Measurements from ENCODE around the gene CXorf49B. TPM values are rescaled to one million over a fixed set of nuclear protein-coding genes. Genes with fewer than 3 reads are reported as not detected.
"Not testable (repeated sequence)": the region's sequence is repeated elsewhere in the genome, so short reads cannot be mapped to it uniquely, and the experiment has no call there.

Gene CXorf49B
- total RNA-seq, 1 experiment from 2014 or later: not detected

DNA sequence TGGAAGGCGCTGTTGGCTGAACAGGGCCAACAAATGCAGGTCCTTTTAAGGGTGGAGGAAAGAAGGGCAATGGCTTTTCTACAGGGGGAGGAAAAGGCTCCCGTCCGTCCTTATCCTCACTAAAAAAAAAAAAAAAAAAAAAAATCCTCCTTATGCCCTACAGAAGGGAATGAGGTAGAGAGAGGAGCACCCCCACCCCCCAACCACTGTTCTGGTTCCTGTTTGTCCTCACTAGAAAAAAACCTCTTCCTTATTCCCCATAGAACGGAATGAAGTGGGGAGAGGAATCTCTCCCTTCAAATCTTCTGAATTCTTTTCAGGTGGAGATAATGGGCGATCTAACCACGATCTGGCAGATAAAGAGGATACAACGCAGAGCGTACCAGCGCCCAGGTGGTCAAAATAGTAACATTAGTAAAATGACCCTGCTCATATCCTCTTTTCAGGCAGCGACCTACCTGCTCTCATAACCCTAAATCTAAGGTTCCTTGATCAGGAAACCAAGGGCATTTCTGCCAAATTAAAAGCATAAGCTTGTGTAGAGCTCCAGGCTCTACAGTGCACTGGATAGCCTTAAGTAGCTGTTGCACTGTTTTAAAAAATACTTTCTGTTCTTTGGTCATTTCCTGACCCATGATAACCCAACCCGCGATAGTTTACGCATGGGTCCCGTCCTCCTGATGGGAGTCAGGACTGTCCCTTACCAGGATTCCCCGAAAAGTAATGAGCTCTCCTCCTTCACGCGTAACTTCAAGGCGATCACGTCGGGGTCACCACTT is 20.6 kb downstream of the CXorf49B start:
- H3K36me3 ChIP-seq (replicated peaks; ENCODE audit: control insufficient read depth, insufficient read depth, low read length); H3K27me3 ChIP-seq (ENCODE audit: control insufficient read depth, insufficient read depth, low read length); DNase-seq; H3K4me3 ChIP-seq (ENCODE audit: insufficient read depth, low read depth, low read length): not testable (repeated sequence)

DNA sequence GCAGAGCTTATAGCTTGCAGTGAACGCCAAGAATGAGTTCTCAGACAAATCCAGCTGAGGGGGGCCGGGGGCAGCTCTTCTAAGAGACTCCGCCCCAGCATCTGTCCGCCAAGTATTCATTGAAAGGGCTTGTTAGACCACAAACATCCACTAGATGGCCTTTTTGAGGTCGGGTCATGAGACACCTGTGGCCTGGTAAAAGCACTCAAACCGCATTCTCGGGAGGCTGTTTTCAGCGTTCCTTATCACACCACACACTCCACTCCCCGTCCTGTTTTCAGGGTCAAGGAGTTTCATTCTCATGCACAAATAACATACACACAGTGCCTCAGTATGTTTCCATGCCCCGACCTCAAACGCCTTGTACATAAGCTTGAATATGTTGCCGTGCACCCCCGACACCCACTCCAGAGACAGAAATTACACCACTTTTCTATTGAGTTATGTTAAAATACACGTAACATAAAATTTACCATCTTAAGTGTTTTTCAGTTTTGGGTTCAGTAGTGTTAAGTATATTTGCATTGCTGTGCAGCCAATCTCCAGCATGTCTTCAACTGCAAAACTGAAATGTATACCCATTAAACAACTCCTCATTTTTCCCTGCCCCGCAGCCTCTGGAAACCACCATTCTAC is 21.3 kb downstream of the CXorf49B start:
- not testable (repeated sequence) for H3K27me3 ChIP-seq (ENCODE audit: control insufficient read depth, insufficient read depth, low read length); DNase-seq; H3K36me3 ChIP-seq (replicated peaks; ENCODE audit: control insufficient read depth, insufficient read depth, low read length); H3K4me3 ChIP-seq (ENCODE audit: insufficient read depth, low read depth, low read length)

DNA sequence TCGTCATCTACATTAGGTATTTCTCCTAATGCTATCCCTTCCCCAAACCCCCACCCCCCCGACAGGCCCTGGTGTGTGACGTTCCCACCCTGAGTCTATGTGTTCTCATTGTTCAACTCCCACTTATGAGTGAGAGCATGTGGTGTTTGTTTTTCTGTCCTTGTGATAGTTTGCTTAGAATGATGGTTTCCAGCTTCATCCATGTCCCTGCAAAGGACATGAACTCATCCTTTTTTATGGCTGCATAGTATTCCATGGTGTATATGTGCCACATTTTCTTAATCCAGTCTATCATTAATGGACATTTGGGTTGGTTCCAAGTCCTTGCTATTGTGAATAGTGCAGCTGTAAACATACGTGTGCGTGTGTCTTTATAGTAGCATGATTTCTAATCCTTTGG is 43.3 kb downstream of the CXorf49B start:
- not testable (repeated sequence) for H3K4me3 ChIP-seq (ENCODE audit: insufficient read depth, low read depth, low read length); H3K36me3 ChIP-seq (replicated peaks; ENCODE audit: control insufficient read depth, insufficient read depth, low read length); H3K27me3 ChIP-seq (ENCODE audit: control insufficient read depth, insufficient read depth, low read length); DNase-seq

DNA sequence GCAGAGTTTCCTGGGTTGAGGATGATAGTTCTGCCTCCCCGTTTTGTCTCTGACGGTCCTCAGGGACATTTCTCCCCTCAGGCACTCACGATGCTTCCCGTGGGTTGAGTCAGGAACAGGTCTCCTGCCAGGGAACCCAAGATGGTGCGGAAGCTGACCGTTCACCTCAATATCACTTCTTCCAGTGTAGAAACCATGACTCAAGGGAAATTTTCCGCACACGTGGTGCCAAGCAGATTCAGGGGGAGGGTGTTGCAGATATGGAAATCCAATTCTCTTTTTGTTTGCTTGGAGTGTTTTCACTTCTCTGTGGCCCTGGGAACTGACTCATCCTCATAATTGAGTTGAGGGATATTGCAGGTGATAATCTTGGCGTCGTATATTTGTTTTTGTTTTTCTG is 46.7 kb downstream of the CXorf49B start:
- Histone ChIP-seq H3K27me3 (ENCODE audit: control insufficient read depth, insufficient read depth, low read length) (no peaks in the 10 kb centered on the region), H3K4me3 (ENCODE audit: insufficient read depth, low read depth, low read length) (no peak overlapping the region), H3K36me3 (replicated peaks; ENCODE audit: control insufficient read depth, insufficient read depth, low read length) (no peaks in the 10 kb centered on the region)
- DNase-seq: no peak

DNA sequence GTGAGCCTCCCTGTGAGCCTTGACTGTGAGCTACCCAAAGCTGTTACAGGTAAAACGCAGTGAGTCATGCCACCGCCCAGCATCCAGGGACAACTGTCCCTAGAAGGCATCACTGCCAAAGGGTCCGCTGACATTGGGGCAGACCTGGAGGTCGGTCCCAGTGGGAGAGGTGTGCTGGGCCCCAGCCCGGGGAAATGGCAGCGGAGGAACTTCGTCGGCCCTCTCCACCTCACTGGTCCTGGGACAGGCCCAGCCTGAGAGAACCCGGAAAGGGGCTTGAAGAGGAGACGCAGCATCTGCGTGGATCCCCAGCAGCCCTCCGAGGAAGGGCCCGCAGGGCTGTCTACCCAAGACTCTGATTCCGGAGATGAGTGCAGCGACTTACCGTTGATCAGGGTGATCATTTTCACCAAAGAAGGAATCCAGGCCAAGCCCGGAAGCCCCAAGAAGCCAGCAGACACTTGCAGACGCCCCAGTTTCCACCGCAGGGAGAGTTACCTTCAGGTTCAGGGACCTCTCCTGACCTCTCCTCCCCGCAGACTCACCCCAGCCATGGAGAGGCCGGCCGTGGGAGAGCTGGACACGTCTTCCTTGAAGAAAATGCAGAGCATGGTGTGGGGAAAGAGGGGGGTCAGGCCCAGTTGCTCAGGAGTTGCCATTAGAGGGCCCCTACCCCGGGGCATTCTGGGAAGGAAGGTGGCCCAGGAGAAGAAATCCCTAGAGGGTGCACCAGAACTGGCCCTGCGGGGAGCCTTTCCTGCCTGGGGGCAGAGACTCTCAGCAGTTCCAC is 51.2 kb downstream of the CXorf49B start:
- Histone ChIP-seq H3K27me3 (ENCODE audit: control insufficient read depth, insufficient read depth, low read length) (no peaks in the 10 kb centered on the region), H3K36me3 (replicated peaks; ENCODE audit: control insufficient read depth, insufficient read depth, low read length) (no peaks in the 10 kb centered on the region), H3K4me3 (ENCODE audit: insufficient read depth, low read depth, low read length) (no peak overlapping the region)
- no peak for DNase-seq

DNA sequence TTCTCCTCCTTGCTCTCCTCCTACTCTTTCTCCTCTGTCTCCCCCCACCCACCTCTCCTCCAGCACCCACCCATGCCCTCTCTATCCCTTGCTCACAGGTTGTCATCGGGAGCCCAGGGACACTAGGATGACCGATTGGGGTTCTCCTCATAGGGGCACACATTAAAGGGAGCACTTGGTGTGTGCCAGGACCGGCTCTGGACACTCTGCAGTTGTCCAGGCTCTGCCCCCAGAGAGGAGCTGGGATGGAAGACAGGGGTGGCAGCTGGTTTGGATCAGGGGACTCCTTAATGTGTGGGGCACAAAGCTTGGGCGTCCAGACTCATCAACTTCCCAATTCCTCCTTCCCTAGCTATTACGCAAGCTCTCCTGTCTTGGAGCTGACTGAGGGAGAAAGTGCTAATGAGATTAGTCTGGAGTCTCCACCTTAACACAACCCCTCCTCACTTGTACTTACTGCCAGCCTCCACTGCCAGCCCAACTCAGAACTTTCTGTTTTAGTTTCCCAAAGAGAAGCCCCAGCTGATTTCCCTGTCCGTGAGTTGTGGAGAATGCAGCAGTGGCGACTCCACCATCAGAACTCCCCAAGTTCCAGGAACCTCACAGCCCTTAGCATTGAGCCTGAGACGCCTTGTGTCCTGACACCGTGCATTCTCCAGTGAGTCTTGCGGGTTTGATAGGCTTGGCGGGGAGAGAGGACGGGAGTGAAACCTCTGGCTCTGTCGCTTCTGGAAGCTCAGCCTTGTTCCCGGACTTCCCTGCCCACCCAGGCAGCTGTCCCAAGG is 52.2 kb downstream of the CXorf49B start:
- Histone ChIP-seq H3K27me3 (ENCODE audit: control insufficient read depth, insufficient read depth, low read length) (no peaks in the 10 kb centered on the region), H3K36me3 (replicated peaks; ENCODE audit: control insufficient read depth, insufficient read depth, low read length) (no peaks in the 10 kb centered on the region)

DNA sequence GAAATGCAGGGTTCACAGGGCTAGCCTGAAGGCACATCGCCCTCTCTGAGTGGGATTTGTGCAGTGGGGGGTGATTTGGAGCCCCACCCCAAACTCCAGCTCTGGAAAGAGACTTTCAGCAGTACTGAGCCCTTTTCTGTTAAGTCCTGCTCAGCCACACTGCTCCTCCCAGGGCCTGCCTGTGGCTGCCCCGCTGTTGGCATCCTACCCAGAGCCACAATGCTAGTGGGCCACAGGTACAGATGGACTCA is 52.7 kb downstream of the CXorf49B start:
- DNase-seq: no peak
- H3K36me3 ChIP-seq (replicated peaks; ENCODE audit: control insufficient read depth, insufficient read depth, low read length): no peaks in the 10 kb centered on the region
- no peak overlapping the region for H3K4me3 ChIP-seq (ENCODE audit: insufficient read depth, low read depth, low read length)
- H3K27me3 ChIP-seq (ENCODE audit: control insufficient read depth, insufficient read depth, low read length): no peaks in the 10 kb centered on the region

More for the DNA sequence above, 52.2 kb downstream of the CXorf49B start:
- H3K4me3 ChIP-seq (ENCODE audit: insufficient read depth, low read depth, low read length): no peak overlapping the region
- DNase-seq: no peak

Other genes starting within 250 kb of the CXorf49B start
- gene OGT, start 230.2 kb upstream of the CXorf49B start, total RNA-seq (2014; rRNA removed; shearing (Covaris generic)): 74.9 and 88.1 TPM in 2 replicates
- gene GCNA, start 184.9 kb upstream of the CXorf49B start, total RNA-seq (2014; rRNA removed; shearing (Covaris generic)): 0.55 and 1.1 TPM in 2 replicates
- not detected in 2 replicates for gene CXCR3, start 144.8 kb upstream of the CXorf49B start, total RNA-seq (2014; rRNA removed; shearing (Covaris generic))
- gene CXorf49, start 45.1 kb upstream of the CXorf49B start, total RNA-seq (2014; rRNA removed; shearing (Covaris generic)): not detected in 2 replicates
- 3.7 and 7.5 TPM in 2 replicates for gene NHSL2, start 147.5 kb downstream of the CXorf49B start, total RNA-seq (2014; rRNA removed; shearing (Covaris generic))

All from H7 (cell line).